ENCODE data around the gene GYG1. TPM values are rescaled to one million over a fixed set of nuclear protein-coding genes. Genes with fewer than 3 reads are reported as not detected.

Gene GYG1
- total RNA-seq, 2 experiments from 2014 or later, result 13.5 to 13.9 TPM

DNA sequence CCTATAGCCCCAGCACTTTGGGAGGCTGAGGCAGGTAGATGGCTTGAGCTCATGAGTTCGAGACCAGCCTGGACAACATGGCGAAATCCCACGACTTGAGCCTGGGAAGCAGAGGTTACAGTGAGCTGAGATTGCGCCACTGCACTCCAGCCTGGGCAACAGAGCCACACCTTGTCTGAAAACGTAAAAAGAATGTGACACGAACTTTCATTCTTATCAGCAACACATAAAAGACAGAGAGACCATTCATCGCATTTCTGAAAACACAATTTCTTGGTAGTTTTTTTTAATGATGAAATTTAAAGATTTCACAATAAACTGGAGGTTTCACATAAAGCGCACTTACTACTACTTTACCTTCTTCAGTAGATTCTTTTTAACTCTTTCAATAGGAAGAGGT lies 76.5 kb downstream of the GYG1 start:
- Mint-ChIP-seq H3K27me3 (ENCODE audit: low read depth) (no peaks in the 10 kb centered on the region), H3K36me3 (ENCODE audit: low read depth) (peaks cover 15% of the 10 kb centered on the region), H3K27ac (no peak overlapping the region), H3K4me3 (no peak overlapping the region), H3K4me1 (ENCODE audit: low read depth) (no peaks in the 10 kb centered on the region), H3K9me3 (no peaks in the 10 kb centered on the region)
- intact Hi-C loops (cut with micrococcal nuclease), result no loop called here
- DNase-seq, result no peak
- CTCF ChIA-PET, result no interaction called here

Other genes starting within 250 kb of the GYG1 start
- gene CPB1, start 163.7 kb upstream of the GYG1 start, total RNA-seq, result not detected
- gene CPA3, start 126.2 kb upstream of the GYG1 start, total RNA-seq, result not detected
- 10 to 100 TPM; 22.0 to 22.6 TPM for gene HLTF, start 95.0 kb downstream of the GYG1 start, total RNA-seq
- 10 to 100 TPM; 11.5 to 13.5 TPM for gene HPS3, start 138.1 kb downstream of the GYG1 start, total RNA-seq
- gene CP, start 230.3 kb downstream of the GYG1 start, total RNA-seq, result not detected

Data from activated naive CD4-positive, alpha-beta T cell treated with anti-CD3 and anti-CD28 coated beads for 36 hours (primary cell).